A549 (cell line): Measurements from ENCODE around the gene SGSH. TPM values are rescaled to one million over a fixed set of nuclear protein-coding genes. Genes with fewer than 3 reads are reported as not detected.

ENCODE experiments used
- ATAC-seq, 2 experiments: fragments of 200-7000 bp in 1 of 2; fragments of >200 bp in 1 of 2; cut with Nextera tagmentation in 1 of 2; cut with Tn5 transposase in 1 of 2; 3 replicates each; pipeline versions ENCODE4 v1.8.0 to v1.9.1; 2018 to 2020; ENCODE audit warnings: mild to moderate bottlenecking in 1 of 2, moderate library complexity in 1 of 2
- CTCF ChIA-PET: fragments of 300-600 bp; sonication (Branson Sonifier 250); formaldehyde crosslinking; extraction: SDS; loops from one replicate; lab custom pipeline; 2021; ENCODE audit warnings: antibody characterized with exemption, inconsistent platforms; lab: Yijun Ruan, JAX
- POLR2A ChIA-PET: fragments of 350-600 bp; formaldehyde crosslinking; extraction: SDS; loops from one replicate; lab custom pipeline; 2021; ENCODE audit warnings: antibody characterized with exemption, inconsistent platforms; lab: Yijun Ruan, JAX
- DNase-seq, 2 experiments: peaks; one replicate each; pipeline versions ENCODE4 v3.0.0 to v3.0.0-alpha.2; 2011 to 2016; ENCODE audit warnings: low read depth in 1 of 2, low spot score in 1 of 2
- FAIRE-seq: peaks from 2 replicates; lab custom pipeline; 2011; peaks lifted over from hg19 to GRCh38; lab: Jason Lieb, UNC
- H3K27ac ChIP-seq, 2 experiments: fragments of >200 bp; sonication (Bioruptor Twin); formaldehyde crosslinking; 3 replicates each; pipeline ENCODE4 v1.5.1; 2016 to 2017
- H3K4me1 ChIP-seq: fragments of >200 bp; sonication (Bioruptor Twin); formaldehyde crosslinking; 3 replicates; pipeline ENCODE4 v1.6.1; 2016
- H3K4me2 ChIP-seq: fragments of >200 bp; sonication (Bioruptor Twin); formaldehyde crosslinking; 3 replicates; pipeline ENCODE4 v1.6.1; 2016
- H3K4me3 ChIP-seq: fragments of >200 bp; sonication (Bioruptor Twin); formaldehyde crosslinking; 3 replicates; pipeline ENCODE4 v1.5.1; 2016
- H3K9me3 ChIP-seq: fragments of >200 bp; sonication (Bioruptor Twin); formaldehyde crosslinking; 3 replicates; pipeline ENCODE4 v1.6.1; 2016
- BCL3 ChIP-seq: fragments of >200 bp; sonication (Bioruptor Twin); formaldehyde crosslinking; IDR thresholded peaks from 3 replicates; pipeline ENCODE4 v1.6.1; 2016
- CBX2 ChIP-seq: fragments of 200-600 bp; sonication (generic); IDR thresholded peaks from 2 replicates; pipeline ENCODE4 v1.6.1; 2016; ENCODE audit warnings: low read depth, mild to moderate bottlenecking, borderline replicate concordance
- CEBPB ChIP-seq, 2 experiments: fragments of >200 bp in 1 of 2; sonication (Bioruptor Twin) in 1 of 2; formaldehyde crosslinking in 1 of 2; IDR thresholded peaks; 2 replicates each; pipeline ENCODE4 v1.6.1; 2012 to 2016
- CHD4 ChIP-seq: fragments of 200-600 bp; sonication (generic); IDR thresholded peaks from 2 replicates; pipeline ENCODE4 v1.6.1; 2016; ENCODE audit warnings: antibody characterized with exemption, mild to moderate bottlenecking, borderline replicate concordance
- EHF ChIP-seq: fragments of 250-450 bp; sonication (Bioruptor Pico); IDR thresholded peaks from 2 replicates; pipeline ENCODE4 v1.5.0; 2020; ENCODE audit warnings: mild to moderate bottlenecking
- FOSB ChIP-seq: fragments of 250-450 bp; sonication (Bioruptor Pico); IDR thresholded peaks from 2 replicates; pipeline ENCODE4 v1.5.0; 2020; ENCODE audit warnings: mild to moderate bottlenecking, moderate library complexity
- FOSL2 ChIP-seq, 2 experiments: fragments of 450-650 bp in 1 of 2; fragments of >200 bp in 1 of 2; sonication (Bioruptor Twin) in 1 of 2; formaldehyde crosslinking; IDR thresholded peaks; 2 replicates each; pipeline versions ENCODE4 v1.5.0 to v1.6.1; 2016 to 2020; ENCODE audit warnings: mild to moderate bottlenecking in 1 of 2, moderate library complexity in 1 of 2
- HDAC2 ChIP-seq: fragments of 200-600 bp; sonication (generic); IDR thresholded peaks from 2 replicates; pipeline ENCODE4 v1.6.1; 2016
- HOXB5 ChIP-seq: fragments of 250-450 bp; sonication (Bioruptor Pico); IDR thresholded peaks from 2 replicates; pipeline ENCODE4 v1.5.0; 2020; ENCODE audit warnings: mild to moderate bottlenecking, moderate library complexity
- JUNB ChIP-seq: fragments of >200 bp; sonication (Bioruptor Twin); formaldehyde crosslinking; IDR thresholded peaks from 2 replicates; pipeline ENCODE4 v1.6.1; 2016
- KDM5A ChIP-seq: fragments of 200-600 bp; sonication (generic); IDR thresholded peaks from 2 replicates; pipeline ENCODE4 v1.6.1; 2016; ENCODE audit warnings: antibody characterized with exemption, mild to moderate bottlenecking
- MAZ ChIP-seq: fragments of 150-350 bp; IDR thresholded peaks from 2 replicates; pipeline ENCODE4 v1.6.1; 2014; ENCODE audit warnings: antibody characterized with exemption, low read depth, low read length, borderline replicate concordance
- NPAS2 ChIP-seq: fragments of 250-450 bp; sonication (Bioruptor Pico); IDR thresholded peaks from 2 replicates; pipeline ENCODE4 v1.8.0; 2022; ENCODE audit warnings: mild to moderate bottlenecking, moderate library complexity, borderline replicate concordance
- NR3C1 ChIP-seq: fragments of >200 bp; sonication (Bioruptor Twin); formaldehyde crosslinking; IDR thresholded peaks from 3 replicates; pipeline ENCODE4 v1.6.1; 2017
- PHF8 ChIP-seq: fragments of 200-600 bp; sonication (generic); IDR thresholded peaks from 2 replicates; pipeline ENCODE4 v1.6.1; 2016; ENCODE audit warnings: low read depth, mild to moderate bottlenecking, antibody characterized with exemption, moderate library complexity, borderline replicate concordance
- RAD21 ChIP-seq, 2 experiments: fragments of >200 bp in 1 of 2; sonication (Bioruptor Twin) in 1 of 2; formaldehyde crosslinking in 1 of 2; IDR thresholded peaks in 1 of 2; conservative IDR thresholded peaks in 1 of 2; 2 replicates in 1 of 2; 3 replicates in 1 of 2; pipeline ENCODE4 v1.6.1; 2012 to 2018; ENCODE audit warnings: inconsistent platforms in 1 of 2
- RFX5 ChIP-seq: fragments of 450-650 bp; IDR thresholded peaks from 2 replicates; pipeline ENCODE4 v1.7.1; 2014; ENCODE audit warnings: antibody characterized with exemption, mild to moderate bottlenecking, moderate library complexity
- SMC3 ChIP-seq: fragments of >200 bp; sonication (Bioruptor Twin); formaldehyde crosslinking; IDR thresholded peaks from 3 replicates; pipeline ENCODE4 v1.6.1; 2018; ENCODE audit warnings: inconsistent platforms
- TFCP2L1 ChIP-seq: fragments of 250-450 bp; sonication (Bioruptor Pico); IDR thresholded peaks from 2 replicates; pipeline ENCODE4 v1.5.0; 2021; ENCODE audit warnings: mild to moderate bottlenecking
- ZNF302 ChIP-seq: fragments of 250-450 bp; sonication (Bioruptor Pico); IDR thresholded peaks from 2 replicates; pipeline ENCODE4 v1.9.0; 2021; ENCODE audit warnings: inconsistent platforms, mild to moderate bottlenecking, moderate library complexity
- ZSCAN20 ChIP-seq: fragments of 250-450 bp; sonication (Bioruptor Pico); IDR thresholded peaks from 2 replicates; pipeline ENCODE4 v1.8.0; 2022; ENCODE audit warnings: mild to moderate bottlenecking, moderate library complexity
- WGBS: methylation state at CpG from one replicate; pipeline ENCODE4 v1.1.6; 2017; ENCODE audit errors: missing lambda C conversion rate; 5-methylcytosine and 5-hydroxymethylcytosine counted together
- polyA plus RNA-seq, 4 experiments: library from polyadenylated mRNA; depleted of rRNA in 3 of 4; stranded (reverse); fragments of >200 nt; fragmentation: RNase III in 1 of 4; extraction: RNeasy Plus Mini Kit Qiagen cat#74134 plus additional on column Dnase treatment in 1 of 4; gene quantifications; 2 replicates in 3 of 4; 3 replicates in 1 of 4; pipeline ENCODE4 v1.2.3, GENCODE V29; 2011 to 2017
- TF ChIP-seq, protein P1 (sequence below): fragments of 150-350 bp; IDR thresholded peaks from 2 replicates; pipeline ENCODE4 v1.6.1; 2014; ENCODE audit warnings: low read depth, mild to moderate bottlenecking, low read length
- TF ChIP-seq, protein P2 (sequence below): IDR thresholded peaks from 2 replicates; pipeline ENCODE4 v1.6.1; 2012

SGSH gene
- polyA plus RNA-seq, 2 of the 4 experiments (the other 2 are of a cell fraction): 14.5 to 24.7 TPM

- Histone ChIP-seq H3K4me1 (peaks cover 11% of the 10 kb centered on the region), H3K4me3 (peak overlapping the region; percentile 77), H3K27ac (peak overlapping the region; percentile 86 to 97), H3K9me3 (no peaks in the 10 kb centered on the region), H3K4me2 (peak overlapping the region; percentile 91)
- POLR2A ChIA-PET: interaction anchor here (0.6 to 1.0 kb wide), 2 partner anchors 75 to 891 kb away, joined by 3 read pairs; no protein-coding TSS in a partner anchor
- FAIRE-seq (no peak), DNase-seq (peak in 1 of 2 experiments; percentile 46), ATAC-seq (peak; percentile 26 to 49; a peak in 4 of 6 replicates)
- WGBS: 28% methylated on average over 31 of the region's 41 CpGs
- CTCF ChIA-PET: no interaction called here
- TF ChIP-seq PHF8 (peak; percentile 41; the same call in 1 of the 2 replicates), JUNB (no peak)
These were observed 643 bp upstream of the SGSH start for GRCh38 chr17:80220736-80221215.

DNA sequence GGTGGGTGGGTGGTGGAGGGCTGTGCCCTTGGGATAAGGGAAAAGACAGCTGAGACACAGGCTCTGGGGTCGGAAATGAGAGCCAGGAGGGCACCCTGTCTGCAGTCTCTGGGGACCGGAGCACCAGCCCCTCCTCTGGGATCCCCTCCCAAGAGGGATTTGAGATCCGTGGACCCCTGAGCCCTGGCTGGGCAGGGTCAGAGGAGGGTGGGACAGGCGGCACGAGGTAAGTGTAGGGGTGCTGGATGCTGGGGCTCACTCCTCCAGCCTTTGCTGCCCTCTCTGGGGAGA is 425 bp downstream of the SGSH start:
- TF ChIP-seq RFX5 (no peak), HDAC2 (no peak), NR3C1 (no peak), MAZ (no peak), CEBPB (IDR thresholded peaks at IDR 0.05) (no peak), BCL3 (no peak), TFCP2L1 (no peak), ZNF302 (CRISPR knock-in tag) (no peak), HOXB5 (CRISPR knock-in tag) (no peak)
- ChIA-PET POLR2A (interaction anchor here (0.8 to 1.0 kb wide), 2 partner anchors 72 to 74 kb away, joined by 3 read pairs; no protein-coding TSS in a partner anchor), CTCF (interaction anchor here (2.0 kb wide), 2 partner anchors 9 to 18 kb away, joined by 5 to 6 read pairs; no protein-coding TSS in a partner anchor)
- peak in 1 of 2 experiments; percentile 14; a peak in 3 of 6 replicates for ATAC-seq
- Histone ChIP-seq H3K9me3 (no peaks in the 10 kb centered on the region), H3K4me3 (peak overlapping the region; percentile 77), H3K4me1 (peaks cover 11% of the 10 kb centered on the region), H3K4me2 (peak overlapping the region; percentile 91), H3K27ac (peak overlapping the region; percentile 86 to 97)
- no peak for FAIRE-seq
- no peak for DNase-seq
- WGBS: 2% methylated on average over 5 of the region's 5 CpGs

- ATAC-seq (peak in 1 of 2 experiments; percentile 29; a peak in 4 of 6 replicates), FAIRE-seq (no peak)
These were observed 945 bp downstream of the SGSH start for GRCh38 chr17:80219013-80219762.

DNA sequence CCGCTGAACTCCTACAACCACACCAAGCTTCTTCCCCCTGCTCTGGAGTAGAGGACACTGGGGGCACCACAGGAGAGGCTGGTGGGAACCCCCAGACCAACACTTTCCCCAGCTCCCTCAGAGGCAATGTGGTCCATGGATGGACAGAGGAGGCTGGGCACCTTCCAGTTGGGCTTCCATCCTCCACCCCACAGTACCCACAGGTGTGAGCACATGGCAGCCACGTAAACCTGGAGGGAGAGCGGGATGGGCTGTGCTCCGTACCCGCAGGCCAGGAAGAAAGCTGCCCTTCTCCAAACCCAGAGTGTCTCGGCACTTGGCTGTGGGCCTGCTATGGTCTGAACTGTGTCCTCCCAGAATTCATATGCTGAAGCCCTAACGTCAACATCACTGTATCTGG is 1.7 kb downstream of the SGSH start:
- ATAC-seq: no peak
- Histone ChIP-seq H3K4me3 (no peak overlapping the region), H3K27ac (no peak overlapping the region), H3K9me3 (no peaks in the 10 kb centered on the region), H3K4me2 (no peak overlapping the region), H3K4me1 (peaks cover 11% of the 10 kb centered on the region)
- DNase-seq: no peak
- no peak for FAIRE-seq
- POLR2A ChIA-PET: interaction anchor here (0.6 kb wide), 1 partner anchor 117 kb away, joined by 6 read pairs; the partner anchor contains the start of gene GAA
- WGBS: 95% methylated on average over 7 of the region's 7 CpGs
- CTCF ChIA-PET: interaction anchor here (1.0 to 2.0 kb wide), 6 partner anchors 11 to 117 kb away, joined by 3 to 7 read pairs (median 6); partner anchors contain the start of gene GAA
- TF ChIP-seq NPAS2 (CRISPR knock-in tag) (no peak), KDM5A (no peak), FOSL2 (IDR thresholded peaks at IDR 0.05) (no peak), FOSL2 (CRISPR knock-in tag; IDR thresholded peaks at IDR 0.05) (no peak), BCL3 (no peak), CHD4 (no peak)
- TF ChIP-seq, protein P1, sequence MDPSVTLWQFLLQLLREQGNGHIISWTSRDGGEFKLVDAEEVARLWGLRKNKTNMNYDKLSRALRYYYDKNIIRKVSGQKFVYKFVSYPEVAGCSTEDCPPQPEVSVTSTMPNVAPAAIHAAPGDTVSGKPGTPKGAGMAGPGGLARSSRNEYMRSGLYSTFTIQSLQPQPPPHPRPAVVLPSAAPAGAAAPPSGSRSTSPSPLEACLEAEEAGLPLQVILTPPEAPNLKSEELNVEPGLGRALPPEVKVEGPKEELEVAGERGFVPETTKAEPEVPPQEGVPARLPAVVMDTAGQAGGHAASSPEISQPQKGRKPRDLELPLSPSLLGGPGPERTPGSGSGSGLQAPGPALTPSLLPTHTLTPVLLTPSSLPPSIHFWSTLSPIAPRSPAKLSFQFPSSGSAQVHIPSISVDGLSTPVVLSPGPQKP: no peak
- TF ChIP-seq, protein P2, sequence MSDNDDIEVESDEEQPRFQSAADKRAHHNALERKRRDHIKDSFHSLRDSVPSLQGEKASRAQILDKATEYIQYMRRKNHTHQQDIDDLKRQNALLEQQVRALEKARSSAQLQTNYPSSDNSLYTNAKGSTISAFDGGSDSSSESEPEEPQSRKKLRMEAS: no peak

More at GRCh38 chr17:80219013-80219762, 945 bp downstream of the SGSH start:
- POLR2A ChIA-PET: interaction anchor here (0.6 kb wide), 1 partner anchor 118 kb away, joined by 6 read pairs; the partner anchor contains the start of gene GAA
- H3K4me3 ChIP-seq: peak overlapping the region; percentile 77
- TF ChIP-seq FOSB (CRISPR knock-in tag) (no peak), ZNF302 (CRISPR knock-in tag) (no peak), EHF (no peak), CBX2 (no peak), ZSCAN20 (CRISPR knock-in tag) (no peak), FOSL2 (IDR thresholded peaks at IDR 0.05) (no peak), FOSL2 (CRISPR knock-in tag; IDR thresholded peaks at IDR 0.05) (no peak), RAD21 (conservative IDR thresholded peaks at IDR 0.05 in 1 of 2, IDR thresholded peaks at IDR 0.05 in 1 of 2) (no peak), SMC3 (no peak)
- TF ChIP-seq, protein P1: no peak
- CTCF ChIA-PET: interaction anchor here (1.0 to 2.0 kb wide), 4 partner anchors 10 to 35 kb away, joined by 3 to 7 read pairs (median 6); no protein-coding TSS in a partner anchor
- H3K27ac ChIP-seq: peak overlapping the region; percentile 86 to 97
- DNase-seq: peak; percentile 40 to 44
- peak overlapping the region; percentile 91 for H3K4me2 ChIP-seq
- H3K4me1 ChIP-seq: peaks cover 11% of the 10 kb centered on the region
- no peaks in the 10 kb centered on the region for H3K9me3 ChIP-seq
- 49% methylated on average over 14 of the region's 15 CpGs for WGBS
